K562 (cell line): ENCODE measurements around the gene FBRS. TPM values are rescaled to one million over a fixed set of nuclear protein-coding genes. Genes with fewer than 3 reads are reported as not detected.

Experiments
- ATAC-seq: fragments of 200-7000 bp; cut with Tn5 transposase; 3 replicates; pipeline ENCODE4 v1.9.1; 2020; ENCODE audit warnings: moderate library complexity
- BruUV-seq: library from RNA; stranded (reverse); fragments of 400-500 nt; replicated peaks from 2 replicates; lab custom pipeline; 2021; lab: Mats Ljungman, UMichigan
- CTCF ChIA-PET: fragments of 300-600 bp; formaldehyde crosslinking; extraction: SDS; loops from one replicate; lab custom pipeline; 2021; ENCODE audit warnings: low intra/inter-chr PET ratio; lab: Yijun Ruan, JAX
- POLR2A ChIA-PET: fragments of 300-600, 350-650 bp; sonication (Branson Sonifier 250); formaldehyde crosslinking; extraction: SDS; loops from one replicate; lab custom pipeline; 2021; ENCODE audit warnings: antibody characterized with exemption, inconsistent platforms; lab: Yijun Ruan, JAX
- DNase-seq, 4 experiments: peaks; one replicate each; pipeline versions ENCODE4 v3.0.0 to v3.0.0-alpha.2; 2011 to 2018; ENCODE audit warnings: low spot score in 3 of 4, mixed read lengths in 3 of 4; ENCODE audit errors: extremely low read depth in 1 of 4
- FAIRE-seq: peaks from 2 replicates; lab custom pipeline; 2011; peaks lifted over from hg19 to GRCh38; lab: Jason Lieb, UNC
- H2AFZ ChIP-seq: 2 replicates; pipeline ENCODE4 v1.6.0; 2011; ENCODE audit warnings: low read depth, low read length, control low read depth, inconsistent platforms
- H3K27ac ChIP-seq: fragments of 200-600 bp; 3 replicates; pipeline ENCODE4 v1.8.0; 2011; ENCODE audit warnings: low read depth, mild to moderate bottlenecking, control low read depth, inconsistent platforms, low read length, moderate library complexity, mixed read lengths; ENCODE audit errors: extremely low read depth
- H3K27me3 ChIP-seq, 2 experiments: fragments of 300-600 bp in 1 of 2; 2 replicates in 1 of 2; 3 replicates in 1 of 2; pipeline versions ENCODE4 v1.6.0 to v1.8.0; 2011; ENCODE audit warnings: inconsistent platforms in 2 of 2, low read length in 2 of 2, mild to moderate bottlenecking in 1 of 2, mixed read lengths in 1 of 2, moderate library complexity in 1 of 2; ENCODE audit not compliant: control insufficient read depth in 2 of 2, insufficient read depth in 2 of 2
- H3K36me3 ChIP-seq: fragments of 300-600 bp; 3 replicates; pipeline ENCODE4 v1.8.0; 2011; ENCODE audit warnings: mild to moderate bottlenecking, low read length, inconsistent platforms; ENCODE audit not compliant: control insufficient read depth, insufficient read depth
- H3K4me1 ChIP-seq, 2 experiments: fragments of 200-600 bp in 1 of 2; replicated peaks in 1 of 2; 2 replicates in 1 of 2; 3 replicates in 1 of 2; pipeline versions ENCODE4 v1.5.1 to v1.8.0; 2011; ENCODE audit warnings: inconsistent platforms in 2 of 2, low read length in 2 of 2, mild to moderate bottlenecking in 1 of 2, mixed read lengths in 1 of 2, moderate library complexity in 1 of 2; ENCODE audit not compliant: control insufficient read depth in 2 of 2, insufficient read depth in 2 of 2
- H3K4me2 ChIP-seq: 2 replicates; pipeline ENCODE4 v1.6.1; 2011; ENCODE audit warnings: low read length, control low read depth, inconsistent platforms, mixed read lengths; ENCODE audit not compliant: insufficient read depth
- H3K4me3 ChIP-seq: fragments of 200-600 bp; sonication (generic), shearing (Covaris generic); 2 replicates; pipeline ENCODE4 v1.5.1; 2016; ENCODE audit warnings: control low read depth, inconsistent platforms
- H3K79me2 ChIP-seq: fragments of 200-600 bp; 3 replicates; pipeline ENCODE4 v1.8.0; 2011; ENCODE audit warnings: low read length, inconsistent platforms; ENCODE audit not compliant: control insufficient read depth, insufficient read depth
- H3K9ac ChIP-seq, 2 experiments: 2 replicates each; pipeline versions ENCODE4 v1.6.0 to v1.6.1; 2011; ENCODE audit warnings: low read depth in 2 of 2, low read length in 2 of 2, control low read depth in 1 of 2, inconsistent platforms in 1 of 2, mild to moderate bottlenecking in 1 of 2, mixed read lengths in 1 of 2; ENCODE audit not compliant: insufficient read depth in 1 of 2
- H3K9me1 ChIP-seq: one replicate; pipeline ENCODE4 v1.6.0; 2011; ENCODE audit warnings: inconsistent platforms, mild to moderate bottlenecking, low read length, moderate library complexity; ENCODE audit not compliant: control insufficient read depth, insufficient read depth
- H3K9me3 ChIP-seq: replicated peaks from 2 replicates; pipeline ENCODE4 v1.5.1; 2011; ENCODE audit warnings: low read depth, low read length, inconsistent platforms; ENCODE audit not compliant: control insufficient read depth, insufficient read depth
- H4K20me1 ChIP-seq: replicated peaks from 2 replicates; pipeline ENCODE4 v1.6.1; 2011; ENCODE audit warnings: low read length, inconsistent platforms, mixed read lengths; ENCODE audit not compliant: control insufficient read depth, insufficient read depth
- DACH1 ChIP-seq: fragments of 450-650 bp; IDR thresholded peaks from 2 replicates; pipeline ENCODE4 v1.6.1; 2018; ENCODE audit not compliant: partially characterized antibody
- GATAD2B ChIP-seq: fragments of 450-650 bp; IDR thresholded peaks from 2 replicates; pipeline ENCODE4 v1.6.1; 2017; ENCODE audit warnings: mild to moderate bottlenecking, borderline replicate concordance
- HIVEP1 ChIP-seq: fragments of 250-450 bp; sonication (Bioruptor Pico); IDR thresholded peaks from 2 replicates; pipeline ENCODE4 v1.4.0; 2020; ENCODE audit warnings: mild to moderate bottlenecking
- ZBTB33 ChIP-seq: sonication (generic); formaldehyde crosslinking; IDR thresholded peaks from 2 replicates; pipeline ENCODE4 v1.8.1; 2023; ENCODE audit warnings: mild to moderate bottlenecking, missing genetic modification reagents
- WGBS: fragments of 100-300 bp; shearing (Covaris generic); methylation state at CpG from one replicate; pipeline ENCODE4 v1.1.6; 2016; ENCODE audit warnings: low coverage, mixed read lengths; ENCODE audit not compliant: insufficient coverage; ENCODE audit errors: missing lambda C conversion rate; 5-methylcytosine and 5-hydroxymethylcytosine counted together
- in situ Hi-C: fragments of 300-500 bp; cut with MboI; formaldehyde crosslinking; loops from 4 replicates; pipeline ENCODE4 v1.15.0; 2018; ENCODE audit warnings: inconsistent platforms, mixed read lengths
- intact Hi-C: fragments of 100-400 bp; cut with micrococcal nuclease; formaldehyde crosslinking; loops from 2 replicates; pipeline ENCODE4 v1.14.2; 2022
- polyA plus RNA-seq, 8 experiments: library from polyadenylated mRNA; depleted of rRNA in 4 of 8; stranded (reverse) in 5 of 8; unstranded in 3 of 8; fragments of >200 nt; fragmentation: Nextera tagmentation in 2 of 8; fragmentation: Illumina TruSeq in 1 of 8; extraction: Ambion mirVana in 2 of 8; extraction: Trizol in 1 of 8; gene quantifications; 2 replicates each; pipeline versions ENCODE4 v1.2.1 to v1.2.3, GENCODE V29; 2011 to 2014; ENCODE audit warnings: inconsistent platforms in 1 of 8, missing spikeins in 1 of 8
- total RNA-seq, 7 experiments: library from RNA; depleted of rRNA in 6 of 7; stranded (reverse); fragments of >200 nt in 6 of 7; fragmentation: Illumina TruSeq in 2 of 7; extraction: Trizol in 2 of 7; gene quantifications; 2 replicates each; pipeline versions ENCODE4 v1.2.1 to v1.2.3, GENCODE V29; 2011 to 2021; ENCODE audit warnings: low replicate concordance in 1 of 7

FBRS gene
- total and polyA plus RNA-seq, 9 of the 15 experiments (the other 6 are each of a cell fraction or from before 2014, with no cell fraction given), result 0.32 to 59.5 (median 13.1) TPM

- Histone ChIP-seq H3K79me2 (peaks cover 36% of the 10 kb centered on the region), H3K4me1 (peaks cover 27 to 60% of the 10 kb centered on the region in 2 experiments; a peak in 4 of 5 replicates), H3K4me2 (no peak overlapping the region), H3K9ac (no peak overlapping the region), H3K36me3 (peaks cover 62% of the 10 kb centered on the region), H2AFZ (no peak overlapping the region), H3K4me3 (no peak overlapping the region), H3K9me3 (no peaks in the 10 kb centered on the region), H4K20me1 (no peaks in the 10 kb centered on the region), H3K27ac (no peak overlapping the region), H3K9me1 (peaks cover 4% of the 10 kb centered on the region), H3K27me3 (no peaks in the 10 kb centered on the region)
- no TSS peak for BruUV-seq
- 95% methylated on average over 8 of the region's 8 CpGs for WGBS
- intact Hi-C loops (loop anchor here (5.0 to 10.0 kb wide), 4 partner anchors 158 to 592 kb away; partner anchors contain the start of genes ALDOA, FBXL19, TBX6 and YPEL3), in situ Hi-C loops (no loop called here)
- no peak for TF ChIP-seq HIVEP1 (CRISPR knock-in tag)
- TF ChIP-seq GATAD2B, result peak; percentile 56; the same call in 1 of the 2 replicates
- peak; percentile 78 for TF ChIP-seq ZBTB33
- TF ChIP-seq DACH1, result peak; percentile 95
- ATAC-seq, result no peak
- no peak for DNase-seq
- POLR2A ChIA-PET, result no interaction called here
- CTCF ChIA-PET, result no interaction called here
- no peak for FAIRE-seq
These were observed 1.8 kb upstream of the FBRS start for GRCh38 chr16:30656388-30656787.
